IPS DF 4.7 (cell line): ENCODE results near the gene FBXW8.

ENCODE experiments used
- DNase-seq: peaks from one replicate; pipeline ENCODE4 v3.0.0-alpha.2; 2013; ENCODE audit warnings: low spot score; ENCODE audit errors: extremely low read depth

Gene FBXW8

GRCh38 chr12:116924558-116925453, 14.1 kb downstream of the FBXW8 start:
- DNase-seq: no peak

- DNase-seq: no peak
Measured at GRCh38 chr12:116926283-116927243, 15.8 kb downstream of the FBXW8 start.

GRCh38 chr12:116927244-116927940, 16.6 kb downstream of the FBXW8 start:
- no peak for DNase-seq

GRCh38 chr12:116928504-116928903, 17.8 kb downstream of the FBXW8 start:
- DNase-seq: no peak

GRCh38 chr12:116929885-116930284, 19.1 kb downstream of the FBXW8 start:
- DNase-seq: no peak

GRCh38 chr12:116931665-116932064, 20.9 kb downstream of the FBXW8 start:
- DNase-seq: no peak

GRCh38 chr12:116933091-116933490, 22.3 kb downstream of the FBXW8 start:
- DNase-seq: no peak

- DNase-seq: no peak
Measured at GRCh38 chr12:116933512-116934246, 22.9 kb downstream of the FBXW8 start.

GRCh38 chr12:116934908-116935705, 24.4 kb downstream of the FBXW8 start:
- no peak for DNase-seq

GRCh38 chr12:116937640-116938039, 26.9 kb downstream of the FBXW8 start:
- no peak for DNase-seq

GRCh38 chr12:116939734-116940133, 29.0 kb downstream of the FBXW8 start:
- DNase-seq: no peak

- DNase-seq: no peak
Measured at GRCh38 chr12:116941188-116941587, 30.4 kb downstream of the FBXW8 start.

GRCh38 chr12:116943419-116944372, 32.9 kb downstream of the FBXW8 start:
- DNase-seq: no peak

- DNase-seq: no peak
Measured at GRCh38 chr12:116945886-116946550, 35.3 kb downstream of the FBXW8 start.

GRCh38 chr12:116948298-116948697, 37.5 kb downstream of the FBXW8 start:
- no peak for DNase-seq

- no peak for DNase-seq
Measured at GRCh38 chr12:116950628-116951325, 40.0 kb downstream of the FBXW8 start.

- no peak for DNase-seq
Measured at GRCh38 chr12:116954710-116955381, 44.1 kb downstream of the FBXW8 start.
